Measurements from ENCODE around the gene NDST1. TPM values are rescaled to one million over a fixed set of nuclear protein-coding genes. Genes with fewer than 3 reads are reported as not detected.

The NDST1 gene
- polyA plus RNA-seq, 1 donor from 2014 or later: 3.1 TPM

DNA sequence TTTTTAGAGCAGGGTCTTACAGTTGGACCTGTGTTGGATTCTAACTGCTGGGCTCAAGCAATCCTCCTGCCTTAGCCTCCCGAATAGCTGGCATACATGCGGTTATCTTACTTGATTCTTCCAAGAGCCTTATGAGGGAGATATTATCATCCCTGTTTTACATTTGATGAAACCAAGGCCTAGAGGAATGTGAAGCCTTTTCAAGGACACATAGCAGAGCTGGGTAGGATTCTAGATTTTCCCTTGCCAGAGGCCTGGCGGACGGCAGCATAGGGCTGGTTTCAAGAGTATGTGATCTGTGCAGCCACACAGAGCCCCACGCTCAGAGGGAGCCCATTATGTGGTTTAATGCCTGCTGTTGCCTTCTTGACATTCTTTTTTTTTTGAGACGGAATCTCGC lies 24.2 kb downstream of the NDST1 start:
- no peaks in the 10 kb centered on the region for H3K9me3 Mint-ChIP-seq
- H3K27ac Mint-ChIP-seq: peak overlapping the region in 1 of 3 donors; percentile 27
- no peaks in the 10 kb centered on the region for H3K4me1 Mint-ChIP-seq

GRCh38 chr5:150532996-150533395 lies 25.1 kb downstream of the NDST1 start:
- no peaks in the 10 kb centered on the region for H3K4me1 Mint-ChIP-seq
- peaks cover 0 to 4% (median 1%) of the 10 kb centered on the region in 3 donors for H3K9me3 Mint-ChIP-seq
- H3K27me3 Mint-ChIP-seq: no peaks in the 10 kb centered on the region
- no peak overlapping the region for H3K4me3 Mint-ChIP-seq
- H3K36me3 Mint-ChIP-seq: peaks cover 8% of the 10 kb centered on the region
- H3K27ac Mint-ChIP-seq: no peak overlapping the region

More for the DNA sequence above, 24.2 kb downstream of the NDST1 start:
- Mint-ChIP-seq H3K4me3 (no peak overlapping the region), H3K36me3 (peaks cover 5% of the 10 kb centered on the region), H3K27me3 (no peaks in the 10 kb centered on the region)

- Mint-ChIP-seq H3K36me3 (peaks cover 8% of the 10 kb centered on the region), H3K4me1 (no peaks in the 10 kb centered on the region), H3K27ac (peak overlapping the region in 1 of 3 donors; percentile 63), H3K9me3 (peaks cover 0 to 4% (median 1%) of the 10 kb centered on the region in 3 donors), H3K4me3 (no peak overlapping the region), H3K27me3 (no peaks in the 10 kb centered on the region)
Measured at GRCh38 chr5:150534811-150535210, 26.9 kb downstream of the NDST1 start.

DNA sequence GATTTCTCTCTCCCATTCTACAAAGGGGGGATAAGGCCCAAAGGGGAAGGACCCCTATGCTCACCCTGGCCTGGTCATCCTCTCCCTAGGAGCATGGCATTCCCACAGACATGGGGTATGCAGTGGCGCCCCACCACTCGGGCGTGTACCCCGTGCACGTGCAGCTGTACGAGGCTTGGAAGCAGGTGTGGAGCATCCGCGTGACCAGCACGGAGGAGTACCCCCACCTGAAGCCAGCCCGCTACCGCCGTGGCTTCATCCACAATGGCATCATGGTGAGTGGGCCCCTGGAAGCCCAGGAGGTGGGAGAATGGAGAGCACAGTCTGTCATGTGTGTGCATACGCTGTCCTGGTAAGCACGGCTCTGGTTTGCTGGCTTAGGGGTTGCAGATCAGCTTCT lies 27.7 kb downstream of the NDST1 start:
- Mint-ChIP-seq H3K27me3 (no peaks in the 10 kb centered on the region), H3K9me3 (peaks cover 0 to 4% (median 1%) of the 10 kb centered on the region in 3 donors), H3K36me3 (peaks cover 8% of the 10 kb centered on the region), H3K4me1 (no peaks in the 10 kb centered on the region), H3K4me3 (no peak overlapping the region), H3K27ac (no peak overlapping the region)

DNA sequence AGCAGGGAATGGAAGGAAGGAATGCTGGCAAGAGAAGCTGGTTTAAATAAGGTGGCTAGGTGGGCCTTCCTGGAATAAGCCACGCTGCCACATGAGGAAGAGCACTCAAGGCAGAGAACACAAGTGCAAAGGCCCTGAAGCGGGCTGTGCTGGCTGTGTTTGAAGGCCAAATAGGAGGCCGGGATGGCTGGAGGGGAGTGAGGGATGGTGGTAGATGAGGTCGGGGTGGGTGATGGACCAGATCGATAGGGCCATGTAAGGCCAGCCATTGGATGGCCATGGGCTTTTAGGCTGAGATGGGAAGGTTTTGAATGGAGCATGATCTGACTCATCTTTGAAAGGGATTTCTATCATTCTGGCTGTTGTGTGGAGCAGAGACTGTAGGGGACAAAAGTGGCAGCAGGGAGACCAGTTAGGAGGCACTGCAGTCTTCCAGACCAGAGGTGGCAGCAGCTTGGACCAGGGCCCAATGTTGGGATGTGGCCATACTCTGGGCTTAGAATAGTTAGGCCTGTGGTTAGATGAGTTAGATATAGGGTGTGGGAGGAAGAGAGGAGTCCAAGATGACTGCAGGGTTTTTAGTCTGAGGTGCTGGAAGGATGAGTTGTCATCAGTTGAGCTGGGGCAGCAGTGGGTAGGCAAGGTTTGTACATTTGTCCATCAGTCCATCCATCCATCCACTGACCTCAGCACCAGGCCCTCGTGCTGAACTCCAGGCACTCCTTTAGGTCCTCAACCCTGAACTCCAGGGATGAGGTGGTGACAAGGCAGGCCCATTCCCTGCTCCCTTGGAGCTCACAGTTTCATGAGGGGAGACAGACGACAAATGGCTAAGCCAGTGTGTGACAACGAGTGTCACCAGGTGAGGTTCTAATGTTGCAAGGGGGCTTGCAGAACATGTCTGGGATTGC lies 30.3 kb downstream of the NDST1 start:
- Mint-ChIP-seq H3K4me3 (no peak overlapping the region), H3K4me1 (no peaks in the 10 kb centered on the region), H3K27me3 (no peaks in the 10 kb centered on the region), H3K36me3 (peaks cover 8% of the 10 kb centered on the region), H3K9me3 (peaks cover 0 to 4% (median 1%) of the 10 kb centered on the region in 3 donors), H3K27ac (no peak overlapping the region)

GRCh38 chr5:150539206-150539605 lies 31.3 kb downstream of the NDST1 start:
- peaks cover 0 to 4% (median 1%) of the 10 kb centered on the region in 3 donors for H3K9me3 Mint-ChIP-seq
- no peaks in the 10 kb centered on the region for H3K4me1 Mint-ChIP-seq
- no peak overlapping the region for H3K4me3 Mint-ChIP-seq
- no peaks in the 10 kb centered on the region for H3K27me3 Mint-ChIP-seq
- H3K27ac Mint-ChIP-seq: no peak overlapping the region
- H3K36me3 Mint-ChIP-seq: peaks cover 8% of the 10 kb centered on the region

DNA sequence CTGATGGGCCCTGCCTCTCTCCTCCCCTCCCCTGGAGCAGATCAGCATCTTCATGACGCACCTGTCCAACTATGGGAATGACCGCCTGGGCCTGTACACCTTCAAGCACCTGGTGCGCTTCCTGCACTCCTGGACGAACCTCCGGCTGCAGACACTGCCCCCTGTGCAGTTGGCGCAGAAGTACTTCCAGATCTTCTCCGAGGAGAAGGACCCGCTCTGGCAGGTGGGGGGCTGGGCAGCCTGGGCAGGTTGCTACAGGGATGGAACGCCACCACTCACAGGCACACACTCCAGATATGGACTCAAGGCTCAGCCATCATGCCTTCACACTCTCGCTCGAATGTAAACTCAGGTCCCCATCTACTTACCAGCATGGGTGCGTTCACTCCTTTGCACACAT lies 32.1 kb downstream of the NDST1 start:
- Mint-ChIP-seq H3K36me3 (peaks cover 7% of the 10 kb centered on the region), H3K9me3 (peaks cover 0 to 4% (median 1%) of the 10 kb centered on the region in 3 donors), H3K27me3 (no peaks in the 10 kb centered on the region), H3K4me3 (no peak overlapping the region), H3K27ac (no peak overlapping the region), H3K4me1 (no peaks in the 10 kb centered on the region)

GRCh38 chr5:150540615-150541396 lies 32.9 kb downstream of the NDST1 start:
- Mint-ChIP-seq H3K4me1 (no peaks in the 10 kb centered on the region), H3K27me3 (no peaks in the 10 kb centered on the region), H3K4me3 (no peak overlapping the region), H3K36me3 (peaks cover 4% of the 10 kb centered on the region), H3K27ac (no peak overlapping the region), H3K9me3 (peaks cover 0 to 4% (median 1%) of the 10 kb centered on the region in 3 donors)

GRCh38 chr5:150541397-150541675 lies 33.4 kb downstream of the NDST1 start:
- Mint-ChIP-seq H3K9me3 (peaks cover 0 to 4% (median 1%) of the 10 kb centered on the region in 3 donors), H3K4me3 (no peak overlapping the region), H3K27ac (no peak overlapping the region), H3K36me3 (peaks cover 4% of the 10 kb centered on the region), H3K27me3 (no peaks in the 10 kb centered on the region), H3K4me1 (no peaks in the 10 kb centered on the region)

DNA sequence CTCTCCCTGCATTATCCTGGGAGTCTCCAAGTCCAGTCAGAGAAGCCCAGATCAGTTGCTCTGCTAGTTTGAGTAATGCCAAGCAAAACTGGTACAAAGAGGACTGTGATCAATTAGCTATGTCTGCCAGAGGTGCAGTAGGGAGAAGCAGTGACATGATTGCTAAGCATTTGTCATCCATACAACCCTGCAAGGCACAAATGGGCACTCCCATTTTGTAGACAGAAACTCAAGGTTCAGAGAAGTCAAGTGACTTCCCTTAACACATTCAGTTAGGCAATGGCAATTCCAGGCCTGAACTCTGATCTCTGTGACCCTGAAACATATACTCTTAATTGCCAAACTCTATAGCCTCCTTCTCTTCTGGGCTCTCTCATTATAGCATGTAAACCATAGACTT lies 34.0 kb downstream of the NDST1 start:
- Mint-ChIP-seq H3K27me3 (no peaks in the 10 kb centered on the region), H3K36me3 (peaks cover 4% of the 10 kb centered on the region), H3K27ac (no peak overlapping the region), H3K4me1 (no peaks in the 10 kb centered on the region), H3K4me3 (no peak overlapping the region), H3K9me3 (peaks cover 0 to 4% (median 1%) of the 10 kb centered on the region in 3 donors)

- no peaks in the 10 kb centered on the region for H3K4me1 Mint-ChIP-seq
- H3K27me3 Mint-ChIP-seq: no peaks in the 10 kb centered on the region
- H3K9me3 Mint-ChIP-seq: no peaks in the 10 kb centered on the region
- no peak overlapping the region for H3K4me3 Mint-ChIP-seq
- H3K27ac Mint-ChIP-seq: peak overlapping the region in 1 of 3 donors; percentile 57
- peaks cover 2% of the 10 kb centered on the region for H3K36me3 Mint-ChIP-seq
Measured at GRCh38 chr5:150542933-150543445, 35.1 kb downstream of the NDST1 start.

- Mint-ChIP-seq H3K27ac (no peak overlapping the region), H3K9me3 (no peaks in the 10 kb centered on the region), H3K4me3 (no peak overlapping the region), H3K36me3 (peaks cover 5% of the 10 kb centered on the region), H3K4me1 (no peaks in the 10 kb centered on the region), H3K27me3 (no peaks in the 10 kb centered on the region)
Measured at GRCh38 chr5:150544611-150545219, 36.8 kb downstream of the NDST1 start.

- no peaks in the 10 kb centered on the region for H3K9me3 Mint-ChIP-seq
- H3K27ac Mint-ChIP-seq: no peak overlapping the region
- H3K4me1 Mint-ChIP-seq: no peaks in the 10 kb centered on the region
- H3K27me3 Mint-ChIP-seq: no peaks in the 10 kb centered on the region
- no peak overlapping the region for H3K4me3 Mint-ChIP-seq
- peaks cover 5% of the 10 kb centered on the region for H3K36me3 Mint-ChIP-seq
Measured at GRCh38 chr5:150545246-150545645, 37.3 kb downstream of the NDST1 start.

DNA sequence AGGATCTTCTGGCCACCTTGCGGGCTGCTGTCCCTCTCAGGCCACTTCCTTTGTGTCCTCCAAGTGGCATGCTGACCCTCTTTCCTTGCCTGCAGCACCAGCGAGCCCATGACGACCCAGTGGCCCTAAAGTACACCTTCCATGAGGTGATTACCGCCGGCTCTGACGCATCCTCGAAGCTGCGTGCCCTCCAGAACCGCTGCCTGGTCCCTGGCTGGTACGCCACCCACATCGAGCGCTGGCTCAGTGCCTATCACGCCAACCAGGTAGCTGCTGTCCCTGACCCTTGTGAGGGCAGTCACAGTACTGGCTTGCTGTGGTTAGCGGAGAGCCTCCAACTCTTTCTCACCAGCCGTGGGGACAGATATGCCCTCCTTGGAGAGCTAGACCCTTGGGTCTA lies 40.2 kb downstream of the NDST1 start:
- Mint-ChIP-seq H3K27ac (no peak overlapping the region), H3K27me3 (no peaks in the 10 kb centered on the region), H3K36me3 (peaks cover 8% of the 10 kb centered on the region), H3K4me1 (no peaks in the 10 kb centered on the region), H3K9me3 (no peaks in the 10 kb centered on the region), H3K4me3 (no peak overlapping the region)

DNA sequence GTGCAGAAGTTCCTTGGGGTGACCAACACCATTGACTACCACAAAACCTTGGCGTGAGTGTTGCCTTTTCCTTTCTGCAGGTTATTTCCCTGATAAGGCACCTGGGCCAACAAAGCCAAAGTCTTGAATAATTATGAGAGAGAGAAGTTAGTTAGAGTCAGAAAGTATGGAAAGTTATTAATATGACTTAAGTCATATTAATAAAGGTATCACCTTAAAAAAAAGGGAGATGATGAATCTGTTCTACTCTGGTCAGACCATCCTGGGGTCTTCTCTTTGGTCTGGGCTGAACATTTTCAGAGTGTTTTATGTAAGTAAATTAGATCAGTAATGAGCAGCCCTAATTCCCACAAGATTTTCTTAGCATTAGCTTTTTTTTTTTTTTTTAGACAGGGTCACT lies 41.8 kb downstream of the NDST1 start:
- no peak overlapping the region for H3K4me3 Mint-ChIP-seq
- H3K9me3 Mint-ChIP-seq: no peaks in the 10 kb centered on the region
- no peaks in the 10 kb centered on the region for H3K4me1 Mint-ChIP-seq
- H3K36me3 Mint-ChIP-seq: peaks cover 8% of the 10 kb centered on the region
- H3K27ac Mint-ChIP-seq: no peak overlapping the region
- H3K27me3 Mint-ChIP-seq: no peaks in the 10 kb centered on the region

Data from IgD-negative memory B cell (primary cell).